Activated effector memory CD4-positive, alpha-beta T cell treated with anti-CD3 and anti-CD28 coated beads, Interleukin-2, amount 50 U/mL, for 16 hours (primary cell): ENCODE data around the gene NKAIN1.
"Not testable (repeated sequence)": the region's sequence is repeated elsewhere in the genome, so short reads cannot be mapped to it uniquely, and the experiment has no call there.

Experiments used
- DNase-seq: peaks from one replicate; pipeline ENCODE4 v3.0.0-alpha.2; 2020

Gene NKAIN1

DNA sequence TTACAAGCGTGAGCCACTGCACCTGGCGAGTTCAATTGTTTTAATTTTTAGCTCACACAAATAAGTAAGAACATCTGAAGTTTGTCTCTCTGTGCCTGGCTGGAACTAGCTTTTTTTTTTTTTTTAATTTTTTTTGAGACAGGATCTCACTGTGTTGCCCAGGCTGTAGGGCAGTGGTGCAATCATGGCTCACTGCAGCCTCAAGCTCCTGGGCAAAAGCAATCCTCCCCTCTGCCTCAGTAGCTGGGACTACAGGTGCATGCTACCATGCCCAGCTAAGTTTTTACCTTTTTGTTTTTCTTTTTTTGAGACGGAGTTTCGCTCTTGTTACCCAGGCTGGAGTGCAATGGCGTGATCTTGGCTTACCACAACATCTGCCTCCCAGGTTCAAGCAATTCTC is 7.9 kb downstream of the NKAIN1 start:
- DNase-seq = no peak

DNA sequence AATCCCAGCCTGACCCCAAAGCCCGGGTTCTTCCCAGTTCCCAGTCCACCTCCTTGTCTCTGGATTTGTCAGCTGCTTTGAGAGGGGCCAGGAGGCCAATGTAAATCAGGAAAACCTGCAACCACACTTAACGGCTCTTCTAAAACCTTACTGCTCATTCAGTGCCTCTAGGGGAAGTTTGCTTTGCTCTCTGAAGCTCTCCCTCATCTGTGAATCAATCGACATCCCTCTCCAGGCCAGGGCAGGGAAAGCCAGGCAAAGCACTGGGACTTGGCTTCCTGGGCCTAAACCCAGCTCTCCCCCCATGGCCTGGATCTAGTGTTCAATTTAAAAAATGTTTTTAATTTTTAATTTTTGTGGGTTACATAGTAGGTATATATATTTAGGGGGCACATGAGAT is 9.3 kb downstream of the NKAIN1 start:
- DNase-seq = no peak

DNA sequence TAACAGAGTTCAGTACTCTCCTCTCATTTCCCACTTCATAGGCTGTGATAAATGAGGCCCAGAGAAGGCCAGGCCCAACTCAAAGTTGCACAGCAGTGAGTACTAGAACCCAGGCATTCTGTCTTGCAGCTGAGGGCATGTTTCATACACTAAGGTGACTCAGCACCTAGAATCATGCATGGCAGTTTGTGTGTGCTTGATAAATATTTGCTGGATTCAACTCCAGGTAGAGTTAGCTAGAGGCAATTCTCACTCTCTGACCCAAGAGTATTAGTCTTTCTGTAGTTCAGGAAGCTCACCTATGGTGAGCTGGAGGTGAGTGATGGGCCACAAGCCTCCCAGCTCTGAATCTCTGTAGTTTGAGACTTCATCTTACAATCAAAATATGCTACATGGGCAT is 10.7 kb downstream of the NKAIN1 start:
- DNase-seq = no peak

DNA sequence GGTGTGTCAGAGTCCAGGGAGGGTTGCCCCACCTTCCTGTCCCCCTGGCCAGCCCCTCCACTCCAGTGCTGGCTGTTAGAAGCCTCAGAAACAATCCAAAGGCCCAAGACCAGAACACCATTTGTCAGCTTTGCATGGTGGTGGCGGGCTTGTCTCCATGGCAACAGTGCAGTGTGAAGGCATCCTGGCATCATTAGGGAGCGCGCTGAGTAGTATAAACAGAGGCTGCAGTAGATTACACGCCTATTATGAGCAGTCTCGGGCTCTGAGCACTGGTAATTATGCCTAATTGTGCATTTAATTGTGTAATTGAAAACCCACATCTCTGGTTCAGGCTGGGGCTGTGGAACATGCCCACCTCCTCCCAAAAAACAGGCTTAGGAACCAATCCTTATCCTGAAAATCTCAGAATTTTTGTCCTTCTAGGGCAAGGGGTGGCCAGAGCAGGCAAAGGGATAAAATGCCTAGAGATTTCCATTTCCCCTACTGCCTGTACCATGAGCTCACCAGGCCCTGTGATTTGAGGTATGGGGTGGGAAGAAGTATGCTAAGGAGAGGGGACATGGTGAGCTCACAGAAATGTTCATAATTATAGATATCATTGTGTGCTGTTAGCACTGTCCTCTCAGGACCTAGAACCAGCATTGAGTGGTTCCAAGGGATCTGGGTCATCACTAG is 11.7 kb downstream of the NKAIN1 start:
- DNase-seq = no peak

DNA sequence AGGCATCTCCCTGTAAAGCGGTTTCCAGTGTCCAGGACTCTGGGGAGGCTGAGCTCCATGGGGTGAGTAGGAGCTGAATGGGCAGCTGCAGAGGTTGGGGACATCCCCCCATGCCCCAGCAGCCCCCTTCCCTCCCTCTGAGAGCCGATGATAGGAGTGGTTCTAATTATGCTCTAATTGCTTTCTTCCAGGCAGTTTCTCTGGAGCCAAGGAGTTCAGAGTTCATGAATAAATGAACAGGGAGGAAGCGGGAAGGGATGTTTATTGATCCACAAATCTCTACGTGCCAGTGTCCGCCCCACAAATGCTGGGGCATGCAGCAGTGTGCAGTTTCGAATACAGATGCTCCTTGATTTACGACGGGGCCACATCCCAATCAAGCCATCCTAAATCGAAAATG is 15.6 kb downstream of the NKAIN1 start:
- DNase-seq = no peak

DNA sequence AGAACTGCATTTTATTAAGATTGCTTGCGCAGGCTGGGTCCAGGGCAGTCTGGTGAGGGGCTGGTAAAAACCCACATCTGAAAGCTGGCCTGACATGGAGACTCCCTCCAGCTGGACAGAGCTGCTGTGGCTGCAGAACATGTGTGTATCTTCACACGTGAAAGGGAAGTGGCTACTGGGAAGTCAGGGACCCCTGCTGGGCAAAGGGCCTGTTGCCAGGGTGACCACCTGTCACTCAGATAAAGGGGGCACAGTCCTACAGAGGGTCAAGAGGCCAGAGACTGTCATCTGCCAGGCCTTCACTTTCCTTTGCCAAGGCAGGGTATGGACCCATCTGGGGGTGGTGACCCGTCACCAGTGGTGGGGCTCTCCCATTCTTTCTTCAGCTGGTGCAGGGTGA is 17.5 kb downstream of the NKAIN1 start:
- no peak for DNase-seq

DNA sequence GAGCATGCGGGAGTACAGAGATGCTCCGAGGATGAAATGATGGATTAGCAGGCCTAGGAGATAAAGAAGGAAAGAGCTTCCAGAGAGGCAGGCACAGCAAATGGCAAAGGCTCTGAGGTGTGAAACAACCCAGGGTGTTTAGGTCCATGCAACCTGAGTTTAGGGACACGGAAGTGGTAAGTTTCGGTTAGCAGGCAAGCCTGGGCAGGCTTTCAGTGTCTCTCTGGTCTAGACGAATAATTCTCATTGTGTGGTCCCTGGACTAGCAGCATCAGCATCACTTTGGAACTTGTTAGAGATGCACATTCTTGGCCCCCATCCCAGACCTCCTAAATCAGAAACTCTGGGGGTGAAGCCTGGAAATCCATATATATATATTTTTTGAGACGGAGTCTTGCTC is 18.6 kb downstream of the NKAIN1 start:
- DNase-seq = no peak

DNA sequence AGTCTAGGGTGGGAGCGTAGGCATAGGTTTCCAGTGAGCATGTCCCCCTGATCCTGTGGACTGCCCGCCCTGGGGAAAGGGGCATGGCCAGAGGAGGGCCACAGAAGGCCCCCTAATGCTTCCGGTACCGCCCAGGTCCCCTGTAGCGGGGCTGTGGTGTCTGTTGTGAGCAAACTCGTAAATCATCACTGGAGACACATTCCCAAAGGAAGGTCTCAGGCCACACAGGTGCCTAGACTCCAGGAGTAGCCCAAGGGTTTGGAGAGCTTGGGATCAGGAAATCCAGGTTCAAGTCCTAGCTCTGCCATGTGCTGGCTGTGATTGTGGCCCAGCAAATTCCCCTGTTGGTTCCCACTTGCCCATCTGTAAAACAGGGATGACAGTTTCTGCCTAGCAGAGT is 20.2 kb downstream of the NKAIN1 start:
- DNase-seq = no peak

DNA sequence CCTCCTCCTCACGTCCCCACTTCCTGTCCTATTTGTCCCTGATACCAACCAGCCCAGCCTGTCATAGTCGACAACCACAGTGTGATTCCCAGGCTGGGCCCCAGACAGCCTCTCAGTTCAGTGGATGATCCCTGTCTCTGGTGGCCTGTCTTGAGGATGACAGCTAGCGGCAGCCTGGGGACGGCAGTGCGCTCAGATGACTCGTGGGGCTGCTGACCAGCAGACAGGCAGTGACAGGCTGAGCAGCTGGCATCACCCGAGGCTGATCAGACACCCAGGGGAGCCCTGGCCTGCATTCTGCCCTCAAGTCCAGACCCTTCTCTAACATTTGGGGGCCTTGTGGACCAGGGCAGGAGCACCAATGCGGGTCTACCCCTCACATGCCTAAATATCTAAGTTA is 21.0 kb downstream of the NKAIN1 start:
- DNase-seq = no peak

DNA sequence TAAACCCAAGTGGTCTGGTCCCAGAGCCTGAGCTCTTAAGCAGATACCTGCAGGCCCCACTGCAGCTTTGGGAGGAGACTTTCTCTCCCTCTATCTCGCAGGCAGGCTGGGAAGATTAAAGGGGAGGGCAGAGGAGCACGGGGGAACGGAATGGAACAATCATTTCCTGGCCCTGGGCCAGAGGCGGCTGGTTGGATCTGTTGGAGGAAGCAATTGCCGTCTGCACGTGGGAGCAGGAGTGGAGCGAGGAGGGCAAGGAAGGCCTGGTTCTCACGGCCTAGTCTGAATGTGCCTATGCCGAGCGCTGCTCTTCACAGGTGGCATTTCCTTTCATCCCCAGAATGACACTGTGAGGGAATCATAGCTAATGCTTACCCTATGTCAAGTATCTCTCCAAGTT is 23.7 kb downstream of the NKAIN1 start:
- no peak for DNase-seq

DNA sequence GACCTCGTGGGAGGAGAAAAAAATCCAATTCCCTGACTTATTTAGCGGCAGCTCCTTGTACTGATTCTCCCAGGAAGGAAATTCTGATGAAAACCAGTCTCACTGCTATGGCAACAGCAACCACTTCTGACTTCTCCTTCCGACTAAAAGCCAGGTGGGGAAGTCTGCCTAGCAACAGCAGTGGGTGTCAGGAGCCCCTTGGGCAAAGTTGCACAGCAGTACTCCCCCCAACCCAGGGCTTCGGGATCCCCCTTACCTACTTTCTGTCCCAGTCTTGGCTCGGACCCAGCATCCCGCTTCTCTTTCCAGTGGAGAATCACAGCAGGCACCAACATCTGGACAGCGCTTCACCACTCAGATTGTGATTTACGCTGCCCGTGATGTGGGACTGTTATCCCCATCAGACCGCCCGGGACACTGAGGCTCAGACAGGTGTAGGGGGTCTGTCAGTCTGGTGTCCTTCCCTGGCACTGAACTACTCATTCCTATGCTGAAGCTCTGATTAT is 24.6 kb downstream of the NKAIN1 start:
- no peak for DNase-seq

DNA sequence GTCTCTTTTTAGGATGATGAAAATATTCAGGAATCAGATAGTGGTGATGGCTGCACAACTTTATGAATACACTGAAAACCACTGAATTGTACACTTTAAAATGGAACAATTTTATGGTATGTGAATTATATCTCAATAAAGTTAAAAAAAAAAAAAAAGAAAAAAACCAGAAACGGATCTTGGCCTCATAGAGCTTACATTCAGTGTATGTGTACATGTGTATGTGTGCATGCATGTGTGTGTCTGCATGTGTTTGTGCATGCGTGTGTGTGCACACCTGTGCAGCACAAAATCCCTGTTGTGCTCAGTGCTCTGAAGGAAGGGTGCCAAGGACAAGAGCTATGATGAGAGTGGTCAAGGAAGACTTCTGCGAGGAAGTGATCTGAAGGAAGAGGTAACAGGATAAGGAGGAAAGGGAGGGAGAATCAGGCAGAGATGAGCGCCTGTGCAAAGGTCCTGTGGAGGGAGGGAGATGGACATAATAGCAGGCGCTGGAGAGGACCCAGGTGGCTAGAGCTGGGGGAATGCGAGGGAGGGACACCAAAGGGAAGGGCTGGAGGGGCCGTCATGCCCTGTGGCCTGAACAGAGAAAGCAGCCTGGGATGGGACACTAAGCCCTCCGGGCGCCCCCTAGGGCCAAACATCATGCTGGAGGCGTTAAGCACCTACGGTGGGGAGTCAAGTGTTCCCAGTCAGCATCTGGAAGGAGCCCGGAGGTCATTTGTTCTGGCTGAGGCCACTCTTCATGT is 25.2 kb downstream of the NKAIN1 start:
- no peak for DNase-seq

DNA sequence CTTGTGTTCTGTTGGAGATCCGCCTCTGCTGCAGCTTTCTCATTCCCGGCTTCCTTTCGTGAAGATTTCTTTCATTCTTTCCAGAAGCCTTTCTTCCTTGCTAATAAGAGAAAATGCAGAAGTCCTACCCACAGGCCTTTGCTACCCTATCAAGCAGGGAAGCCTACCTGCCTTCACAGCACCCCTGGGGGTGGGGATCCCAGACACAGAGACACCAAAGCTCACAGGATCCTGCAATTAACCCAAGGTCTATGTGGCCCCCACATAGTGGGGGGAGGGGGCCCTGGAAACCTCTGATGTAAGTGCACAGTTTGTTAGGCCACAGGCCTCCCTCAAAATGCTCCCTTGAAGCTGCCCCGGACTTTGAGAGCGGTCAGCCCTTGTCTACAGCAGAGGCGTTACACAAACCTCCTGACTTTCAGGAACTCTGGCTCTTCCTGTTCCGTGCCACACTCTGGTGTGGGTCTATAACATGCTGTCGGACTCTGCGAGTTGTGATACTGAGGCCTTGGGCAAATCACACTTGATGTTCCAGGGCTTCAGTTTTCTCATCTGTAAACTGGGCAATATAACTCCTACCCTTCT is 31.2 kb downstream of the NKAIN1 start:
- DNase-seq = no peak

DNA sequence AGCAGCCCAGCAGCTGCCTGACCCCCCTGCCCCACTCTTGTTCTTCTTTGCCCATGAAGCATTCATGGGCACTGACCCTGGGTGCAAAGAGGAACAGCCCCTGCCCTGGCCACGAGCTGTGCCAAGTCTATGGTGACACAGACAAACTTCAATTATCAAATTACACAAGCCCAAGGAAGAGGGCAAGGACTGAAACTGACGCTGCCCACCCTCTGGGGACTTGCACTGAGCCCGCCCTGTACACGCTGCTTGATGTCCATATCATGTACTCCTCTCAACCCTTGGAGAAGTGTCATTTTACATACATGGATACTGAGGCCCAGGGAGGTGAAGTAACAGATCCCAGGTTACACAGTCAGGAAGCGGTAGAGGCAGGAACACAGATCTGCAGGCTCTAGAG is 32.1 kb downstream of the NKAIN1 start:
- DNase-seq = no peak

DNA sequence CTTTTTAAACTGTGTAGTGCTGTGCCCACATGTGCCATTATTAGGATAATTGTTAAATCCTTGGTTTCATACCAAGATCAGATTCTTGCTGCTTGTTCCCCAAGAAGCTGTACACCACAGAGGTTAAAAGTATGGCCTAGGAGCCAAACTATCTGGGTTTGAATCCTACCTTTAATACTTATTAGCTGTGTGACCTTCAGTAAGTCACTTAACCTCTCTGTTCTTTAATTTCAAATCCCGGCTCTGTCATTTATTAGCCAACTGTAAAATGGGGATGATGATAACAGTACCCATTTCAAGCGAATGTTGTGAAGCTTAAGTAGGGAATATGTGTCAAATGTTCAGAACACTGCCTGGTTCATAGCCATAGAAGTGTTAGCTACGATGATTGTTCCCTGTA is 32.6 kb downstream of the NKAIN1 start:
- DNase-seq = no peak

DNA sequence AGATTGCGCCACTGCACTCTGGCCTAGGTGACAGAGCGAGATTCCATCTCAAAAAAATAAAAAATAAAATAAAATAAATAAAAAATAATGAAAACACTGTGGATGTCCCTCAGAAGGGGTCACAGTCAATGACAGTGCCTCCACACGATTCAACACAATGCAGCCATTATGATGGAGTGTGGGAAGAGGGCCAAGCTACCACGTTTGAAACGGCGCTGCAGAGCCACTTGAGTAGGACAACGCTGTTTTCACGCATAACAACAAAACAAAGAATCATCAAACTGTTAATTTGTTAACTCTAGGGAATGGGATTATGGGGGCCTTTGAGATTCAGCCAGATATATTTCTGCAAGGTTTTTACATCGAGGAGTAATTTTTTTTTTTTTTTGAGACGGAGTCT is 36.5 kb downstream of the NKAIN1 start:
- no peak for DNase-seq

DNA sequence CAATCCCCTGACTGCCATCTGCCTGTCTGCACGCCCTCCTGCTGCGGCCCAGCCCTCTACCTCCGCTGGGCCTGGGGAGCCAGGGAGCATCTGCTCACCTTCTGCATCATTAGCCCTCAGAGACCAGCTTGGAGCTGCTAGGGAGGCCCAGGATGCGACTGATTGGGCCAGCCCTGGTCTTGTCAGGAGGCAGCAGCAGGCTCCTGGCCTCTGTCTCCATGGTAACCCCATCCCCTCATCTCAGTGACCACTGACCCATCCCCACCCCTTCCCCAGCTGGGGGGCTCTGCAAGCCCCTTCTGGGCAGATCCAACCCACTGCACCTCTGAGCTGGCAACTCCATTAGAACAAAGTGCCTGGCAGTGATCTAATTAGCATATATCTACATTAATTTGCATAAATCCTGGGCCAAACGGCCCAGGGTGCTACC is 37.7 kb downstream of the NKAIN1 start:
- no peak for DNase-seq

DNA sequence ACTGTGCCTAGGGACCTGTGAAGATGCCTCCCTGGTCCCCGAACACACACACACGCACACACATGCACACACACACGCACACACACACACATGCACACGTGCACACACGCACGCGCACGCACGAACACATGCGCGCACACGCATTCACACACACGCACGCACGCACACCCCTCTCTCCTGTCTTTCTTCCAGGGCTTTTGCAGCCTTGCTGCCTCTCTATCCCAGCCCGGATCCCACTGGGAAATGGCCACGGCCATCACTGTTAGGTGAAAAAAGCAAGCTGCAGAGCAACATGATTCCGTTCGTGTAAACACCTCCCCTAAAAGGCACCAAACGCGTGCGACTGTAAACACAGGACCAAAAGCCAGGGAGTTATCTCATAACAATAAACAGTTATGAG is 39.7 kb downstream of the NKAIN1 start:
- no peak for DNase-seq

DNA sequence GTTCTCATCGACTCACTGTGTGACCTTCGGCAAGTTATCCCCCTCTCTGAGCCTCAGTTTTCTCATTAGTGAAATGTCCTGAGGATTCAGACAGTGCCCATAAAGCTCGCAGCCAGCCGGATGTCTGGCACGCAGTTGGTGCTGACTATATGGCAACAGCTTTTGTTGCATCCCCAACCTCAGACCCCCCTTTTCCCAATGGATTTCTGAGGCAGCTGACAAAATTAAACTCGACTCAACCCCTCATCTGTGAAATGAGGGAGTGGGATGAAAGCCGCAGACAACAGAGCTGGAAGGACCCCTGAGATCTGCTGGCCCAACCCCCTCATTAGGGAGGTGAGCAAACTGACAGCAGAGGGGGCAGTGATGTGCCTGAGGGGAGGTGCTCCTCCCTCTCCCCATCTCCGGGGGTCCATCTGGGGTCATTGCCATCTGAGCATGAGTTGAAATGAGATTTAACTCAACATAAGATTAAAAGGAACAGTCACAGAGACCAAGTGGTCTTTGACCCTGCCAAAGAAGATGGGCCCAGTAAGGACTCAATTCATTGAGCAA is 40.4 kb downstream of the NKAIN1 start:
- no peak for DNase-seq

DNA sequence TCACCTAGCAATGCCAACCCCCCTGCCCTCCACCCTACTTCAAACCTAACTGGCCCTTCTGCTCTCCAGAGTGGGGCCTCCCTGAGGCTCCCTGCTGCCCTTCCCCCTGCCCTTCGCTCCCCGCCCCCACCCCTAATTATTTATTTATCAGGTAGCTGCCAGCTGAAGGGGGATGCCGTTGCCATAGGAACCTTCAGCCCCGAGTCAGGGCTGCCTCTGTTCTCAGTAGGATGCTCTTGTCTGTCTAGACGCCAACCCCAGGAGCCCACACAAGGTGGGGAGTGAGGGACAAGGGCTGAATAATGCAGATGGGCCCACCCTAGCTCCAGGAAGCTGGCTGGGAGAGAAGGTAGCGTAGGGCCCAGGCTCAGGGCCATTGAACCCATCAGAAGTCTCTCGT is 41.1 kb downstream of the NKAIN1 start:
- DNase-seq = no peak

DNA sequence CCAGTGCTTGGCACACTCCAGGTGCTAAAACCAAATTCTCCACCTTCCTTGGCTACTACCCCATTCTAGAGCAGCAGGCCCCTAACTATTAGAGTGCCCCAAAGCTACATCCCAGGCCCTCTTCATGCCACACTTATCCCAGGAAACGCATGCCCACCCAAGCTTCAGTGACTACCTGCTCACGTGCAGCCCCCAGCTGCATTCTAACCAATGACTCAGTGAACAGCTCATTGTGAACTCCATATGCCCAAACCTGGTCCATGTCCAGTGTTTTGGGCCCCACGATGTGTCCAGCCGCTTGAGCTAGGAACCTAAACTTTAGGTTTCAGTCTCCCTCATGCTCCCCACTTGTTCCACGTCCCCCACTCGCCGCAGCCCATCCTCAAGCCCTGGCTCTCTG is 41.5 kb downstream of the NKAIN1 start:
- DNase-seq = no peak

DNA sequence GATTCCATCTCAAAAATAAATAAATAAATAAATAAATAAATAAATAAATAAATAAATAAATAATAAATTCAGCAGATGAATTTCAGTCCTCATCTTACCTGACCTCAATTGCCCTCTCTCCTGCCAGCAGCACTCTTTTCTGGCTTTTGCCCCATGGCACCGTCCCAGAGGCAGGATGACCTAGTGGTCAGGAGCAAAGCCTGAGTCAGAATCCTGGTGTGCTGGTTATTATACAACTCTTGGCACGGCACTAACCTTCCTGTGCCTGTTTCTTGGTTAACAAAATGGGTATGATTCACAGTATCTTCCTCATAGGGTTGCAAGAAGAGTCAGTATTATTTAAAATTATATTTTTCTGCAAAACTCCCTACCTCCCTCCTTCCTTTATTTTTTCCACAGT is 43.0 kb downstream of the NKAIN1 start:
- DNase-seq = no peak

DNA sequence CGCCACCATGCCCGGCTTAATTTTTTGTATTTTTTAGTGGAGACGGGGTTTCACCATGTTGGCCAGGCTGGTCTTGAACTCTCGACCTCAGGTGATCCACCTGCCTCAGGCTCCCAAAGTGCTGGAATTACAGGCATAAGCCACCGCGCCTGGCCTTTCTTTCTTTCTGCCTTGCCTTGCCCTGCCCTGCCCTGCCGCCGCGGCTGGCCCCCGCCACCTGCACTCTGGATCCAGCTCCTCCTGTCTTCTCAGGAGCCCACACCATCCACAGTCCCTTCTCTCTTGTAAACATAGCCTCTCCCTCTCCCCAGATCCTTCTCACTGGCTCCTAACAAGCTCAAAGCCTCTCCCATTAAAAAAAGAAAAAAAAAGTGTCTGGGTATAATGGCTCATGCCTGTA is 44.4 kb downstream of the NKAIN1 start:
- DNase-seq = not testable (repeated sequence)

DNA sequence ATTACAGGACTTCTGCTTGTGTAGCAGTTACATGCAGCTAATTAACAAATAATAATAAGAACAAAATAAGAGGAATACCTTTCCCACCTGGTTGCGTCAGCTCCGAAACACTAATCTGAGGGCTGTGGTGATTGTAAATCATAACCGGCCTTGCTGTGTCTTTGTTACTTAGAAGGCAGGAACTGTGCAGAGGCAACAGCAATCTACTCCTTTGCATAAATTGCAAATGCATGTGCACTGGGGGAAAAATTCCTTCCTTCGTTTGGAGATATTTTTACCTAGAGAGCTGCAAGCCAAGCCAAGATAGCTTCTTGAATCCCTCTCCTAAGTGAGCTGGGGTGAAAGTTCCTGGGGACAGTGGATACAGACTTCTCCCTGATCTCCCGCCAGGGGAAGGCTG is 46.0 kb downstream of the NKAIN1 start:
- no peak for DNase-seq
